H9 (cell line): ENCODE results near the gene RNF141. TPM values are rescaled to one million over a fixed set of nuclear protein-coding genes. Genes with fewer than 3 reads are reported as not detected.

Source experiments
- DNase-seq: peaks from one replicate; pipeline ENCODE4 v3.0.0-alpha.2; 2017
- H2AFZ ChIP-seq: one replicate; pipeline ENCODE4 v1.6.1; 2013; ENCODE audit warnings: mild to moderate bottlenecking, low read length, control low read depth, moderate library complexity
- H2AK5ac ChIP-seq: 2 replicates; pipeline ENCODE4 v1.6.1; 2013; ENCODE audit warnings: low read length, control low read depth, mixed read lengths; ENCODE audit not compliant: insufficient read length
- H2BK120ac ChIP-seq: one replicate; pipeline ENCODE4 v1.6.1; 2013; ENCODE audit warnings: low read depth, mild to moderate bottlenecking, low read length, control low read depth, inconsistent platforms; ENCODE audit not compliant: poor library complexity, severe bottlenecking
- H2BK12ac ChIP-seq: 2 replicates; pipeline ENCODE4 v1.6.1; 2013; ENCODE audit warnings: low read length, control low read depth, mixed read lengths, low read depth; ENCODE audit not compliant: insufficient read length
- H2BK15ac ChIP-seq: 2 replicates; pipeline ENCODE4 v1.6.1; 2013; ENCODE audit warnings: low read depth, low read length, control low read depth
- H2BK20ac ChIP-seq: one replicate; pipeline ENCODE4 v1.6.1; 2013; ENCODE audit warnings: low read depth, mild to moderate bottlenecking, low read length, control low read depth, inconsistent platforms; ENCODE audit not compliant: poor library complexity, severe bottlenecking
- H2BK5ac ChIP-seq: 2 replicates; pipeline ENCODE4 v1.6.1; 2013; ENCODE audit warnings: low read length, control low read depth, mixed read lengths; ENCODE audit not compliant: insufficient read length
- H3K14ac ChIP-seq: 2 replicates; pipeline ENCODE4 v1.6.1; 2013; ENCODE audit warnings: low read length, control low read depth; ENCODE audit not compliant: insufficient read depth
- H3K18ac ChIP-seq: 2 replicates; pipeline ENCODE4 v1.6.1; 2013; ENCODE audit warnings: low read depth, mild to moderate bottlenecking, mixed read lengths, low read length, control low read depth; ENCODE audit not compliant: insufficient read length
- H3K23ac ChIP-seq: 2 replicates; pipeline ENCODE4 v1.6.1; 2013; ENCODE audit warnings: low read length, control low read depth, mixed read lengths, low read depth; ENCODE audit not compliant: insufficient read length
- H3K23me2 ChIP-seq: 2 replicates; pipeline ENCODE4 v1.6.1; 2013; ENCODE audit warnings: low read depth, mild to moderate bottlenecking, mixed read lengths, low read length, control low read depth; ENCODE audit not compliant: insufficient read length, poor library complexity, severe bottlenecking
- H3K27ac ChIP-seq: 2 replicates; pipeline ENCODE4 v1.5.1; 2013; ENCODE audit warnings: low read length, control low read depth, mixed read lengths, low read depth; ENCODE audit not compliant: insufficient read length
- H3K27me3 ChIP-seq: 2 replicates; pipeline ENCODE4 v1.6.1; 2013; ENCODE audit warnings: low read length, control low read depth, inconsistent platforms; ENCODE audit not compliant: insufficient read depth
- H3K4ac ChIP-seq: 2 replicates; pipeline ENCODE4 v1.6.1; 2013; ENCODE audit warnings: low read depth, mild to moderate bottlenecking, control low read depth, inconsistent platforms, low read length, moderate library complexity
- H3K4me1 ChIP-seq: 2 replicates; pipeline ENCODE4 v1.6.1; 2013; ENCODE audit warnings: low read length, control low read depth, inconsistent platforms; ENCODE audit not compliant: insufficient read depth
- H3K4me2 ChIP-seq: 2 replicates; pipeline ENCODE4 v1.6.1; 2013; ENCODE audit warnings: low read length, control low read depth, mixed read lengths; ENCODE audit not compliant: insufficient read length, insufficient read depth
- H3K56ac ChIP-seq: 2 replicates; pipeline ENCODE4 v1.6.1; 2013; ENCODE audit warnings: low read depth, mild to moderate bottlenecking, mixed read lengths, low read length, control low read depth; ENCODE audit not compliant: insufficient read length
- H3K79me1 ChIP-seq: 2 replicates; pipeline ENCODE4 v1.6.1; 2013; ENCODE audit warnings: low read depth, mild to moderate bottlenecking, moderate library complexity, low read length, control low read depth, inconsistent platforms; ENCODE audit not compliant: insufficient read depth, poor library complexity, severe bottlenecking
- H3K79me2 ChIP-seq: 2 replicates; pipeline ENCODE4 v1.6.1; 2013; ENCODE audit warnings: low read length, control low read depth, inconsistent platforms; ENCODE audit not compliant: insufficient read depth
- H3K9ac ChIP-seq: 2 replicates; pipeline ENCODE4 v1.6.1; 2013; ENCODE audit warnings: low read length, control low read depth, mixed read lengths; ENCODE audit not compliant: insufficient read length; ENCODE audit errors: extremely low read depth
- H3K9me3 ChIP-seq: one replicate; pipeline ENCODE4 v1.6.1; 2013; ENCODE audit warnings: low read depth, low read length, inconsistent platforms; ENCODE audit not compliant: control insufficient read depth
- H3T11ph ChIP-seq: one replicate; pipeline ENCODE4 v1.6.1; 2013; ENCODE audit warnings: mild to moderate bottlenecking, low read length, control low read depth, inconsistent platforms
- H4K20me1 ChIP-seq: one replicate; pipeline ENCODE4 v1.6.1; 2013; ENCODE audit not compliant: control insufficient read depth, insufficient read length, insufficient read depth
- H4K5ac ChIP-seq: 2 replicates; pipeline ENCODE4 v1.6.1; 2013; ENCODE audit warnings: low read depth, mild to moderate bottlenecking, mixed read lengths, low read length, control low read depth; ENCODE audit not compliant: insufficient read length
- H4K8ac ChIP-seq: replicated peaks from 2 replicates; pipeline ENCODE4 v1.6.1; 2013; ENCODE audit warnings: low read length, control low read depth, mixed read lengths, low read depth; ENCODE audit not compliant: insufficient read length
- H4K91ac ChIP-seq: 2 replicates; pipeline ENCODE4 v1.6.1; 2013; ENCODE audit warnings: low read depth, mild to moderate bottlenecking, moderate library complexity, mixed read lengths, low read length, control low read depth; ENCODE audit not compliant: insufficient read length
- H3K27ac Mint-ChIP-seq, 3 experiments: 2 replicates in 2 of 3; 3 replicates in 1 of 3; pipeline ENCODE4 v1.8.0; 2020 to 2021; ENCODE audit warnings: mixed read lengths in 3 of 3, mild to moderate bottlenecking in 1 of 3, moderate library complexity in 1 of 3
- H3K27me3 Mint-ChIP-seq: 2 replicates; pipeline ENCODE4 v1.8.0; 2021; ENCODE audit warnings: low read depth, mild to moderate bottlenecking, moderate library complexity, mixed read lengths
- H3K36me3 Mint-ChIP-seq, 3 experiments: 2 replicates in 2 of 3; 3 replicates in 1 of 3; pipeline ENCODE4 v1.8.0; 2020 to 2021; ENCODE audit warnings: low read depth in 3 of 3, mixed read lengths in 3 of 3; ENCODE audit not compliant: insufficient read depth in 1 of 3
- H3K4me1 Mint-ChIP-seq, 2 experiments: 2 replicates each; pipeline ENCODE4 v1.8.0; 2020; ENCODE audit warnings: mixed read lengths in 2 of 2
- H3K4me3 Mint-ChIP-seq, 2 experiments: 2 replicates in 1 of 2; 3 replicates in 1 of 2; pipeline ENCODE4 v1.8.0; 2020 to 2021; ENCODE audit warnings: mild to moderate bottlenecking in 2 of 2, mixed read lengths in 2 of 2, moderate library complexity in 1 of 2
- H3K9me3 Mint-ChIP-seq, 2 experiments: 2 replicates in 1 of 2; 3 replicates in 1 of 2; pipeline ENCODE4 v1.8.0; 2020; ENCODE audit warnings: mild to moderate bottlenecking in 2 of 2, mixed read lengths in 2 of 2, moderate library complexity in 1 of 2
- WGBS: extraction: QIAGEN DNeasy Blood & Tissue Kit; methylation state at CpG from one replicate; pipeline ENCODE4 v1.1.7; 2013; ENCODE audit warnings: missing lambda C conversion rate, low lambda C conversion rate, mixed read lengths; ENCODE audit not compliant: insufficient read length; ENCODE audit errors: extremely low coverage; 5-methylcytosine and 5-hydroxymethylcytosine counted together
- total RNA-seq: library from RNA; stranded (reverse); gene quantifications from 2 replicates; pipeline ENCODE4 v1.2.1, GENCODE V29; 2021
- TF ChIP-seq, protein P1 (sequence below): fragments of 200-600 bp; sonication (generic); conservative IDR thresholded peaks from 3 replicates; pipeline ENCODE4 v1.8.0; 2021; ENCODE audit warnings: antibody characterized with exemption, mild to moderate bottlenecking

Gene RNF141
- total RNA-seq, 1 experiment from 2014 or later: 24.7 TPM

DNA sequence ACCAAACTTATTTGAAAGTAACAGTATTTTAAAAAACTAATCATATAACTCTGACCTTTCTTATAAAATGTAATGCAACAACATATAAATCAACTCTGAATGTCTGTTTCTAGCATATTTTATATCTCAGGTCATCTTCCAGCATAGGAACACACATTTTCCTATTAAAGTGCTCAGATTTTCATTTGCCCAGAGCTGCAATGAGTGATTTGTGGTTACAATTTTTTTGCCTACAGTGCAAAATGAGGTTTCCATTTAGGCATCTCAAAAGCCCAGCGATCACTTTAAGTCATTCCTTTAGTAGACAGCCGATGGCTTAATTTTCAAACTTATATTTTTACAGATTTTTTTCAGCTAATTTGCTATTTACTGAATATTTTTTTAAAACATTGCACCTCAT lies 26.5 kb upstream of the RNF141 start:
- H3K23ac ChIP-seq: no peak overlapping the region
- Mint-ChIP-seq H3K4me1 (peaks cover 17 to 18% of the 10 kb centered on the region in 2 experiments), H3K4me3 (no peak overlapping the region), H3K27ac (no peak overlapping the region), H3K36me3 (no peaks in the 10 kb centered on the region), H3K27me3 (no peaks in the 10 kb centered on the region), H3K9me3 (no peaks in the 10 kb centered on the region)
- H3K23me2 ChIP-seq: no peaks in the 10 kb centered on the region
- no peak overlapping the region for H4K5ac ChIP-seq
- no peak overlapping the region for H2BK120ac ChIP-seq
- no CpG with 5 or more reads among the region's 2 CpGs for WGBS
- no peak overlapping the region for H2BK5ac ChIP-seq
- TF ChIP-seq, protein P1, sequence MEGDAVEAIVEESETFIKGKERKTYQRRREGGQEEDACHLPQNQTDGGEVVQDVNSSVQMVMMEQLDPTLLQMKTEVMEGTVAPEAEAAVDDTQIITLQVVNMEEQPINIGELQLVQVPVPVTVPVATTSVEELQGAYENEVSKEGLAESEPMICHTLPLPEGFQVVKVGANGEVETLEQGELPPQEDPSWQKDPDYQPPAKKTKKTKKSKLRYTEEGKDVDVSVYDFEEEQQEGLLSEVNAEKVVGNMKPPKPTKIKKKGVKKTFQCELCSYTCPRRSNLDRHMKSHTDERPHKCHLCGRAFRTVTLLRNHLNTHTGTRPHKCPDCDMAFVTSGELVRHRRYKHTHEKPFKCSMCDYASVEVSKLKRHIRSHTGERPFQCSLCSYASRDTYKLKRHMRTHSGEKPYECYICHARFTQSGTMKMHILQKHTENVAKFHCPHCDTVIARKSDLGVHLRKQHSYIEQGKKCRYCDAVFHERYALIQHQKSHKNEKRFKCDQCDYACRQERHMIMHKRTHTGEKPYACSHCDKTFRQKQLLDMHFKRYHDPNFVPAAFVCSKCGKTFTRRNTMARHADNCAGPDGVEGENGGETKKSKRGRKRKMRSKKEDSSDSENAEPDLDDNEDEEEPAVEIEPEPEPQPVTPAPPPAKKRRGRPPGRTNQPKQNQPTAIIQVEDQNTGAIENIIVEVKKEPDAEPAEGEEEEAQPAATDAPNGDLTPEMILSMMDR: no peak
- H3K9ac ChIP-seq: no peak overlapping the region
- H2AFZ ChIP-seq: no peak overlapping the region
- H3T11ph ChIP-seq: no peak overlapping the region
- no peak for DNase-seq
- H3K27ac ChIP-seq: no peak overlapping the region
- H3K79me1 ChIP-seq: no peaks in the 10 kb centered on the region
- no peak overlapping the region for H2BK20ac ChIP-seq
- H2AK5ac ChIP-seq: no peak overlapping the region
- no peak overlapping the region for H3K14ac ChIP-seq
- no peaks in the 10 kb centered on the region for H3K27me3 ChIP-seq
- no peak overlapping the region for H2BK12ac ChIP-seq
- H3K4me2 ChIP-seq: no peak overlapping the region
- no peaks in the 10 kb centered on the region for H3K9me3 ChIP-seq
- peaks cover 10% of the 10 kb centered on the region; the same call in 1 of the 2 replicates for H3K4me1 ChIP-seq
- H4K20me1 ChIP-seq: no peaks in the 10 kb centered on the region
- H3K18ac ChIP-seq: no peak overlapping the region
- no peak overlapping the region for H3K4ac ChIP-seq
- H2BK15ac ChIP-seq: no peak overlapping the region
- no peak overlapping the region for H4K91ac ChIP-seq
- no peak overlapping the region for H3K56ac ChIP-seq
- no peaks in the 10 kb centered on the region for H3K79me2 ChIP-seq
- H4K8ac ChIP-seq: no peak overlapping the region
